ENCODE data around the gene ZNF181.
A peak's percentile ranks its signal among the peaks of the same experiment; 100 is the strongest.
"Not testable (repeated sequence)": the region's sequence is repeated elsewhere in the genome, so short reads cannot be mapped to it uniquely, and the experiment has no call there.

The ZNF181 gene

DNA sequence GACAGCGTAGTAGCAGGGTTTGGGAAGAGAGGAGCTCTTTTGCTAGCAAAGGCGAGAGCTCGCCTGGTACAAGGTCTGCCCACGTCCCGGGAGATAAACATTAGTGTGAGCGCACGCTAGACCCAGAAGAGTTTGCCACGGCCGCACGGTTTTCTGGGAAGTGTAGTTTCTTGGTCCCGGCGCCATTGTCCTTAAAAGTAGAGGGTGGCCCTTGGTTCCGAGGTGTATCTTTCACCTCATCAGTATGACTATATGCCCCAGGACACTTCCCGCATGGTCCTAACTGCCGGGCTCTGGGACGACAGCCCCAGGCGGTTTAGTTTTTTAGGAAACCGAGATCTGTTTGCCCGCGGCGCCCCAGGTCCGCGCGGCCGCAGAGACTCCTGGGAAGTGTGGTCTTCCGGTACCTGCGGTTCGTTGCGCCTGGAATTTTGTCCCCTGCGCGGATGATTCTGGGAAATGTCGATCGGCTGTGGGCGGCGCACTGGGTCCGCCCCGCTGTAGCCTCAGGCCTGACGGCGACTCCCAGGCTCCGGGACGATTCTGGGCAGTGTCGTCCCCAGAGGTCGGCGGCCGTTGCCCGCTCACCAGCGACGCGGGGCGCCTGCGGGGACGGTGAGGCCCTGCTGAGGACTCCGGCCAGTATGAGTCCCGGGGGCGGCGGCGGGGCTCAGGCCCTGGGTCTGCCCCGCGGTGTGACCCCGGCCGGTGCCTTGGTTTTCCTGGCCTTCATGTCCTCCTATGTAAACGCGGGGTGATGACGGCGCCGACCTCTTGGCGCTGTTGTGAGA lies at the start of gene ZNF181:
ZNF181 (plus strand) TSS at position 498 of the 791 bp plus-strand sequence. CDS start 795 bp downstream, outside the sequence.
- peak; percentile 88 for DNase-seq

- not testable (repeated sequence) for DNase-seq
These were observed 48.8 kb upstream of the ZNF181 start for GRCh38 chr19:34685266-34685665.

DNA sequence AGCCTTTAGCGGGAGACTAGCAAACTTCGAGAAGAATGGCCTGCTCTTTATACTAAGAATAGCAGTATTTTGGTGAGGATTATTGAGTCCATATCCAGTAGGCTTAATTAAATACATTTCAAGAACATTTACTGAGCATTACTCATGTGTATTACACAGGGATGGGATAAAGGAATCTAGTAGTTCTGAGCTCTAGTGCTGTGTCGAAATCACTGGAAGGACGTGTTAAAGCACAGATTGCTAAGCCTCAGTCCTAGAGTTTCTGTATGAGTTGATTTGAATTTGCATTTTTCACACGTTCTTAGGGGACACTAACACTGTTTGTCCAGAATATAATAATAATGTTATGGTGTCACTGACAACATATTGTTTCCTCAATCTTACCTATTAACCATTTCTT lies 47.6 kb upstream of the ZNF181 start:
- no peak for DNase-seq

DNA sequence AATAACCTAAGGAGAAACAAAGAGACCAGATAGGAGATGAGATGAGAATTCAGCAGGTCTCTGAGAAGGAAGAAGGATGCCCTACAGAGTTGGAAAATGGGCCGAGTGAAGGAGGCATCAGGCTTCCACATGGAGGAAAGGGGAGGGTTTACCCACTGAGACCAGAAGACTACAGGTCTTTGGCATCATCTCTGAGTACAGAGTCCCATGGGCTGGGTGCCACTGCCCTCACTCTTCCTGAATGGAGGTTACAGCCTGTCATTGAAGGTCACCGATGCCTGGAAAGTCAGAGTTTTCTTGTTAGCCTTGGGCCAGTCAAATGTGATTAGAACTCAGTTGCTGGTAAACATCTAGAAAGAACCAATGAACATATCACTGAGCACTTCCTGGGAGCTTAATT lies 46.7 kb upstream of the ZNF181 start:
- DNase-seq, result no peak

DNA sequence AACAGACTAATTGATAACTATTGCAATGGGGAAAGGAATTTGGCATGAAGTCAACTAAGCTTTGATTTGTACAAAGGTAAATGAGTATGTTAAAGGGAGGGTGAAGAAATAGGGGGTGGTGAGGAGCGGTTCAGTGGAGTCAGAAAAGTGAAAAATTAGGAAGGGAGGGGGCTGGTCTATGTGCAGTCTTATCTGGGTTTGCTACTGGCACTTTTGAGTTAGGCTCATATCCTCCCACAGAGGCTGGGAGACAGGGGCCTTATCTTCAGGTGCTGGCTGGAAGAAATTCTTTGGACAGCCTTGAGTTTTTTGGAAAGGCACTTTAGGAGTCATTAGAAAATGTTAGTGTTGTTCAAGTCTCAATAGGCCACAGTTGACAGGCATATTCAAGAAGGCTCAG lies 45.5 kb upstream of the ZNF181 start:
- DNase-seq, result no peak

GRCh38 chr19:34690372-34690771 lies 43.7 kb upstream of the ZNF181 start:
- no peak for DNase-seq

DNA sequence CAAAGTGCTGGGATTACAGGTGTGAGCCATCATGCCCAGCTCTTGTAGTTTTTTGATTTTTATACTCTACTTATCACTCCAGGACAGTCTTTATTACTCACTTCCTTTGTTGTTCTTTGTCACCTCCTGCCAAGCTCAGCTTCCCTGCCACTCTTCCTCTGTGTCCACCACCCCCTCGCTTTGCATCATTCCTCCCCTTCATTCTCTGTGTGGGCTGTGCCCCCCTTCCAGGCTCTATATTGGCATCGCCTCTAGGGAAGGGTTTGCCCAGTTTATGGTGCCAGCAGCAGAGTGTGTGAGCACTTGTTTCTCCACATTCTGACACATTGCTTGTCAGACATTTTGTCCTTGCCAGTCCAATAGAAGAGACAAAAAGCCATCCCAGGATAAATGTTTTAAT lies 41.5 kb upstream of the ZNF181 start:
- DNase-seq, result no peak

GRCh38 chr19:34707661-34708060 lies 26.4 kb upstream of the ZNF181 start:
- no peak for DNase-seq

DNA sequence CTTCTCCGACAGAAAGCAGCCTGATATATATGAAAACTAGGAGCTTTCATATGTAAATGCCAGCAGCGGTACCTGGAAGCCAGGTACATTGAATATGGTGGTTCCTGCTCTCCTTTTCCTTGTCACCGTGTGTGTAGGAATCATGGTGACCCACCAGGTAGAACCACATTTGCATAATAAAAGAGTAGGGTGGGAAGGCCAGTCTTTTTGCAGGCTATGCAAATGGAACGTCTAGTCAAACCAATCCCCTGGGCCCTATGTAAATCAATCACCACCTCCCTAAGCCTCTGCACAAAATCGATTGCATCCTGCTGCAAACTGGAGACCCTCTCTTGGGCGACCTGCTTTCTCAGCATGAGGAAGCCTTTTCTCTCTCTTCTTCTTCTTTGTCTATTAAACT lies 22.2 kb upstream of the ZNF181 start:
- no peak for DNase-seq

GRCh38 chr19:34712395-34713261 lies 21.4 kb upstream of the ZNF181 start:
- peak; percentile 57 for DNase-seq

- DNase-seq, result no peak
These were observed 20.8 kb upstream of the ZNF181 start for GRCh38 chr19:34713262-34713637.

- DNase-seq, result no peak
These were observed 18.7 kb upstream of the ZNF181 start for GRCh38 chr19:34715357-34715756.

GRCh38 chr19:34722353-34722752 lies 11.7 kb upstream of the ZNF181 start:
- DNase-seq, result no peak

- DNase-seq, result no peak
These were observed 8.6 kb upstream of the ZNF181 start for GRCh38 chr19:34725400-34725799.

DNA sequence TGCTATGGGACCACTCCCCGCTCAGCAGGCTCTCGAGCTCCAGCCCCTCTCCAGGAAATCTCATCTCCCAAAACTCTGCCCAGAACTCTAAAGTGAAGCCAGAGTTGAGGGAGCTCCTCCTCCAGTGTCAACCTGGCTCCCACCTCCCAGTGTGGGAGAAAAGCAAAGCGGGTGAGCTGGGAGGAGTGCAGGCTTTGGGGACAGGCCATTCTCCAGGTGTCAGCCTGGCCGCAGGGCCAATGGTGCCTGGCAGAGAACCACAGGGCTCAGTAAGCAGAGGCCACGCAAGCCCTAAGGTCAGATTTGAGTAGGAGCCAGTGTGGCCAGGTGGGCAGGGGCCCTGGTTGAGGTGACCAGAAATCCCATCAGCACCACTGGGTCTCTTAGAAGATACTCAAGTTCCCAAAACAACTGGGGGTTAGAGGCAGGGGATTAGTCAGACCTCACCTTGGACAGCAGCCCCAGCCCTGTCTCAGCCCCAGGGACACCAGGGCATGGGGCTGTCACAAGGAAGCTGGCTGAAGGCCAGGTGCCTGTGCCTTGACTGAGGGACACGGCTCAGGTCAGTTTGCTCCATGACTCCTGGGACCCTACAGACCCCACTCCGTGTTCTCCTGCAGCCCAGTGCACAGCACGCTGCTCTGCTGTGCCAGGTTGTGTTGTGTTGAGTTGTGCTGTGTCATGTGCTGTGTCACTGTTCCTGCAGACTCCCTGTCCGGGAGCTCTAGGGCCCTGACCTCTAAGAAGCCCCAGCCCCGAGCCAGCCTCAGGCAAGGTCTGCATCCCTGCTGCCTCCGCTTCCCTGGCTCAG lies 2.8 kb upstream of the ZNF181 start:
- DNase-seq, result no peak

- no peak for DNase-seq
These were observed 2.1 kb upstream of the ZNF181 start for GRCh38 chr19:34731964-34732363.

DNA sequence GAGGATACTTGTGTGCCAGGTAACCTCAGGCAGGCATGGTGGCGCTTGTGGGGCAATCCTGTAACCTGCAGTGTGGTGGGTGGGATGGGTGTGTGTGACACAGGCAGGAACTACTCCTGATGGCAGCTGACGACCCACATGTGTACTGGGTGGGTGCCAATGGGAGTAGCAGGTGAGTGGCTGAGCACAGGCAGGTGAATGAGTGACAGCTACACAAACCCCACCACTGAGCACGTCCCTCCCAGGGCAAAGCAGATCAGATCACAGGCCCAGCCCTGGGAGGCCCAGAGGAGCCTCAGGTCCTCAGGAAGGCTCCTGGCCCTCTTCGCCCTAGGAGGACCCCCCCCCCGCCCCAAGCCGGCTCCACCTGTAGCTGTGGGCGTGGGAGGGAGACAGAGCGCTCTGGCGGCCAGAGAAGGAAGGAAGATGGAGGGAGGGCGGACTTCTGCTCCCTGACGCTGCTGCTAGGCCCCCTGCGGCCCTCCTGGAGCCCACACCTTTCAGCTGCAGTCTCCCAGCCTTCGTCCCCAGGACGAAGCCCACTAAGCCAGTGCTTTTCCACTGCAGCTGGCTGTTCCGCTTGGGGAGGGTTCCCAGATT lies 1.3 kb upstream of the ZNF181 start:
- no peak for DNase-seq

DNA sequence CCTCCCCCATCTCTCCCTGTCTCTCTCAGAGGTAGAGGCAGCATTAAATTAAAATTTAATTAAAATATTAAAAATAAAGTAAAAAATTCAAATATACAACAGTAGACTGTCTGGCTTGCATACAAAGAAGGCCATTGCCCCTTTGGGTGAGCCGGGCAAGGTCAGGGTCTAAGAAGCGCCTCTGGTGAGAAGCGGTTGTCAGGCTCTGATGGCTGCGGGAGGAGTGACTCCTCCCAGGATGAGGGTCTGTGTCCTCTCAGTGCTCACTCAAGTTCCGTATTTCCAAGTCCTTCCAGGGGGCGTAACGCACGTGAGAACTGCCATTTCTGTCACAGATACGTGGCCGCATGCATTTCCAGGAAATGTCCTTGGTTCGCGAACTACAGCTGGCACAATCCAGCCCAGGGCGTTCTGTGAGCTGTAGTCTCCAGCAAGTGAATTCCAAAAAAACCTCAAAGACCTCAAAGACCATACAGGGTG lies 737 bp upstream of the ZNF181 start:
- no peak for DNase-seq

- DNase-seq, result no peak
These were observed 577 bp downstream of the ZNF181 start for GRCh38 chr19:34734537-34735103.

DNA sequence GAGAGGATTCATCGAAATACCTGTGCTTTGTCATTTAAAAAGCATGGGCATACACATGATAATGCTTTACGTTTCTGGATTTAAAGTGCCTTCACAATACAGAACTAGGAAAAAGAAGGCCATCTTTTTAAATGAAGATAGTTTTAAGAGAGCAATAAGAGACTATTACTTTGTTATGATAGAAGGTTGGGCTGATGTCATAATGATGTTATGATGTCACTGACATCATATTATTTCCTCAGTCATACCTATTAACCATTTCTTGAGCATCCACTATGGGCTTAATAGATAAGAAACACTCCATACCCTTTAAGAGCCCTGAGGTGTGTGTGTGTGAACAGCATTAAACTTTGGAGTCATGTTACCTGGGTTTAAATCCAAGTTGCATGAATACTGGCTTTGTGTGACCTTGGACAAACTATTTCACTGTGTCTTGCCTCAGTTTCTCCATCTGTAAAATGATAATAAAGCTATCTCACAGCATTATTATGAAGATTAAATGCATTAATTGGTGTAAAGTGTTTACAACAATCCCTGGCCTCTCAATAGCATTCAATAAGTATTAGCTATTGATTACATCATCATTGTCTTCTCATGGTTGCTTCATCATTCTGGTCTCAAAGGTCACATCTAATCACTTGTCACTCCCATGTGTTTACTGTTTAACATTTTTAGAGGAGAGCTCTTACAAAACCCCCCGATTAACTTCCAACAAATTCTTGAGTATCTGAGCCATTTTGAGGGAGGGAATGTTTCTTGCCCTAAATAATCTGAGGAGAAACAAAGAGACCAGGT lies 11.1 kb downstream of the ZNF181 start:
- DNase-seq, result no peak

- DNase-seq, result no peak
These were observed 23.4 kb downstream of the ZNF181 start for GRCh38 chr19:34757441-34757840.
